Measurements from ENCODE around the gene MCM5.

- TF ChIP-seq CTCF (IDR thresholded peaks at IDR 0.05 in 2 of 3, conservative IDR thresholded peaks at IDR 0.05 in 1 of 3; ENCODE audit: borderline replicate concordance in 1 of 3, insufficient read depth in 1 of 3, low read depth in 2 of 3, low read length in 2 of 3) (no peak), TCF7L2 (IDR thresholded peaks at IDR 0.05; ENCODE audit: borderline replicate concordance, extremely low read depth, insufficient read depth, insufficient read length) (no peak), EZH2phosphoT487 (IDR thresholded peaks at IDR 0.05; ENCODE audit: borderline replicate concordance) (no peak), REST (IDR thresholded peaks at IDR 0.05; ENCODE audit: low read depth) (no peak), POLR2A (IDR thresholded peaks at IDR 0.05; ENCODE audit: borderline replicate concordance, extremely low read depth, insufficient read depth, insufficient read length) (no peak), POLR2AphosphoS5 (IDR thresholded peaks at IDR 0.05; ENCODE audit: low read depth, low read length) (no peak), EZH2 (IDR thresholded peaks at IDR 0.05) (no peak), MAX (IDR thresholded peaks at IDR 0.05) (no peak)
Measured at GRCh38 chr22:35463231-35463933, 63.4 kb downstream of the MCM5 start.

Measured in HCT116 (cell line).